ENCODE results near the gene CPB2. TPM values are rescaled to one million over a fixed set of nuclear protein-coding genes. Genes with fewer than 3 reads are reported as not detected.

Gene CPB2
- total and polyA plus RNA-seq, 5 donors from 2014 or later: 0.17 TPM; not detected in 4

DNA sequence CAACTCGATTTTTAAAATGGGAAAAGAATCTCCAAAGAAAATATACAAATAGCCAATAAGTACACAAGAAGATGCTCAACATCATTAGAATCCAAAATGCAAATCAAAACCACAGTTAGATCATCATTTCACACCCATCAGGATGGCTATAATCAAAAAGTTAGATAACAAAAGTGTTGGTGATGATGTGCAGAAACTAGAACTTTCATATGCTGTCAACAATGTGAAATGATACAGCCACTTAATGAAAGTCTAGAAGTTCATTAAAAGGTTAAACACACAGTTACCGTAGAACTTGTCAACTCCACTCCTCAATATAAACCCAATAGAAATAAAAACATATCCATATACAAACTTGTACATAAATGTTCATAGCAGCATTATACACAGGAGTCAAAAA, 64.1 kb downstream of the CPB2 start:
- H3K4me3 ChIP-seq (ENCODE audit: low read depth, low read length): no peak overlapping the region
- no peak for DNase-seq
- H3K4me3 Mint-ChIP-seq: no peak overlapping the region
- no peaks in the 10 kb centered on the region for H3K9me3 ChIP-seq (ENCODE audit: control insufficient read depth in 2 of 2, low read length in 2 of 2)
- H3K27ac ChIP-seq (ENCODE audit: insufficient read depth, low read length, poor library complexity, severe bottlenecking): no peak overlapping the region
- peaks cover 5 to 30% (median 16%) of the 10 kb centered on the region in 4 donors for H3K4me1 Mint-ChIP-seq
- no peaks in the 10 kb centered on the region for H3K27me3 ChIP-seq (ENCODE audit: control insufficient read depth, insufficient read depth, low read length)
- no peaks in the 10 kb centered on the region for H3K27me3 Mint-ChIP-seq
- H3K36me3 Mint-ChIP-seq: peaks cover 50% of the 10 kb centered on the region
- ATAC-seq (ENCODE audit: low read depth in 2 of 2): no peak
- H3K36me3 ChIP-seq (ENCODE audit: control insufficient read depth, insufficient read depth, low read length): peaks cover 55% of the 10 kb centered on the region
- H3K9me3 Mint-ChIP-seq: no peaks in the 10 kb centered on the region
- no peak overlapping the region for H3K27ac Mint-ChIP-seq
- H3K4me1 ChIP-seq (ENCODE audit: control insufficient read depth, insufficient read depth, low read length, poor library complexity, severe bottlenecking): peaks cover 2% of the 10 kb centered on the region

DNA sequence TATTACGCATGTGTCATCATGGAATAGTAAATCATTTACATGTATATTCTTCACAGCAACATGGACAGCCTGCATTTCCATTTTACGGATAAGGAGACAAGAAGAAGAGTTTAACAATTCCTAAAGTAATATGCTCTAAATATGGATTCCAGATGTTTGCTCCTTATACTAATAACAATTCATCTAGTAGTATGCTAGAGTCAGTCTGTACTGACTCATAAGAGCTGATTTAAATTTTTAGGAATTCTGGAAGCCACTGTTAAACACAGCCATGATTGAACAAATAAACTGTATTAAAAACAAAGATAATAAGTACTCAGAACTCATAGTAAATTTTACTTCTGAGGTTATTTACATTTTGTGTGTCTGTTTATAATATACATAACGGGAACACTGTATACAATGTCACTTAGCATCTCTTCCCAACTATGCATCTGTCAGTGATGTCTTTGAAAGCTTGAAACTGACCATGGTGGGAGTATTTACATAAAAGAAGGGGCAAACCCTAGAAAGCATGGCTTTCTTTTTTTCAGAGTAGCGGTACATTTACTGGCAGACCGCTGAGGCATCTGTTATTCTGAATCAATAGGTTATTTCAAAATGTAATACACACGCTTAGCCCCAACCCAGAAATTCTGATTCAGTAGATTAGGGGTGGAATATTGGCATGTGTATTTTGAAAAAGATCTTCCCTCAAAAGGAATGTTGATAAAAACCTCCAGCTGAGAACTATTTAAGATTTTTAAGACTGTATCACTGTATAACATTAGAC, 65.2 kb downstream of the CPB2 start:
- Histone ChIP-seq H3K9me3 (ENCODE audit: control insufficient read depth in 2 of 2, low read length in 2 of 2) (no peaks in the 10 kb centered on the region), H3K4me3 (ENCODE audit: low read depth, low read length) (no peak overlapping the region), H3K4me1 (ENCODE audit: control insufficient read depth, insufficient read depth, low read length, poor library complexity, severe bottlenecking) (no peaks in the 10 kb centered on the region), H3K27ac (ENCODE audit: insufficient read depth, low read length, poor library complexity, severe bottlenecking) (no peak overlapping the region), H3K27me3 (ENCODE audit: control insufficient read depth, insufficient read depth, low read length) (no peaks in the 10 kb centered on the region), H3K36me3 (ENCODE audit: control insufficient read depth, insufficient read depth, low read length) (peaks cover 63% of the 10 kb centered on the region)
- Mint-ChIP-seq H3K27ac (no peak overlapping the region), H3K4me1 (peaks cover 5 to 20% (median 11%) of the 10 kb centered on the region in 4 donors), H3K27me3 (no peaks in the 10 kb centered on the region), H3K4me3 (no peak overlapping the region), H3K9me3 (no peaks in the 10 kb centered on the region), H3K36me3 (peaks cover 56% of the 10 kb centered on the region)
- DNase-seq (no peak), ATAC-seq (ENCODE audit: low read depth in 2 of 2) (no peak)

DNA sequence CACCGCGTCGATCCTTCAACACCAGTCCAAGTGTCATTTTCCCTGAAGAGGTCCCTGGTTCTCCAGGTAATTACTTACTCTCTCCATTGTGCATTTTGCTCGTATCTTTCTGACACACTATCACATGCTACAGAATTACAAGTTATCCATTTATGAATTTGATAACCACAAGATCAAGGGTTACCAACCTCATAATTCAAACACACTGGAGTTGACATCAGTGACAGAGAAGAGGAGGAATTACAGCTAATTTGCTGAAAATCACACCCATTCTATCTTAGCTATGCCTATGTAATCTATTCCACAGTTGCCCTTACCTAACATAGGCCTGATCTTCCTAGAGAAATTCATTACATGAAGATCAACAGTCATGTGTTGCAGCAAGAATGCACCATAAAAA, 66.5 kb downstream of the CPB2 start:
- Mint-ChIP-seq H3K4me1 (peaks cover 10 to 22% (median 16%) of the 10 kb centered on the region in 4 donors), H3K36me3 (peaks cover 69% of the 10 kb centered on the region), H3K9me3 (no peaks in the 10 kb centered on the region), H3K27me3 (no peaks in the 10 kb centered on the region), H3K27ac (peak overlapping the region in 1 of 3 donors; percentile 40), H3K4me3 (no peak overlapping the region)
- no peak overlapping the region for H3K27ac ChIP-seq (ENCODE audit: insufficient read depth, low read length, poor library complexity, severe bottlenecking)
- no peak for ATAC-seq (ENCODE audit: low read depth in 2 of 2)
- no peaks in the 10 kb centered on the region for H3K4me1 ChIP-seq (ENCODE audit: control insufficient read depth, insufficient read depth, low read length, poor library complexity, severe bottlenecking)
- DNase-seq: no peak
- no peaks in the 10 kb centered on the region for H3K27me3 ChIP-seq (ENCODE audit: control insufficient read depth, insufficient read depth, low read length)
- no peak overlapping the region for H3K4me3 ChIP-seq (ENCODE audit: low read depth, low read length)
- H3K9me3 ChIP-seq (ENCODE audit: control insufficient read depth in 2 of 2, low read length in 2 of 2): no peaks in the 10 kb centered on the region
- H3K36me3 ChIP-seq (ENCODE audit: control insufficient read depth, insufficient read depth, low read length): peaks cover 70% of the 10 kb centered on the region

DNA sequence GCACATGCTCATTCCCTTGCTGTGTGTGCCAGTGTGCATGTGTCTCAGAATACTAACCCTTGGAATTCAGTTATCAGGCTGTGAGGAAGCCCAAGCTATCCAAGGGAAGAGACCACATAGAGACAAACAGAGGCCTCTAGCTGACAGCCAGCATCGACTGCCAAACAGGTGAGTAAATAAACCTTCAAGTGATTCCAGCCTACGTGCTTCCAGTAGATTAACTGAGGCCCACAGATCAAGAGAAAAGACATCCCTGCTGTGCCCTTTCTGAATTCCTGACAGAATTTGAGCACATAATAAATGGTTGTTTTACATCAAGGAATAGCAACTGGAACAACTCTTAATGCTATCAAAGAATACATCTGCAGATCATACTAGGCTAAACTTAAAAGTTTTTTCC, 69.8 kb downstream of the CPB2 start:
- Mint-ChIP-seq H3K4me3 (no peak overlapping the region), H3K4me1 (peaks cover 21 to 34% (median 29%) of the 10 kb centered on the region in 4 donors), H3K36me3 (peaks cover 72% of the 10 kb centered on the region), H3K9me3 (peaks cover 0 to 4% (median 0%) of the 10 kb centered on the region in 7 donors), H3K27me3 (no peaks in the 10 kb centered on the region), H3K27ac (peak overlapping the region in 1 of 3 donors; percentile 8)
- Histone ChIP-seq H3K9me3 (ENCODE audit: control insufficient read depth in 2 of 2, low read length in 2 of 2) (peaks cover 4 to 8% of the 10 kb centered on the region in 2 experiments), H3K4me3 (ENCODE audit: low read depth, low read length) (no peak overlapping the region), H3K27ac (ENCODE audit: insufficient read depth, low read length, poor library complexity, severe bottlenecking) (no peak overlapping the region), H3K36me3 (ENCODE audit: control insufficient read depth, insufficient read depth, low read length) (peaks cover 54% of the 10 kb centered on the region), H3K27me3 (ENCODE audit: control insufficient read depth, insufficient read depth, low read length) (no peaks in the 10 kb centered on the region), H3K4me1 (ENCODE audit: control insufficient read depth, insufficient read depth, low read length, poor library complexity, severe bottlenecking) (no peaks in the 10 kb centered on the region)
- DNase-seq (no peak), ATAC-seq (ENCODE audit: low read depth in 2 of 2) (no peak)

DNA sequence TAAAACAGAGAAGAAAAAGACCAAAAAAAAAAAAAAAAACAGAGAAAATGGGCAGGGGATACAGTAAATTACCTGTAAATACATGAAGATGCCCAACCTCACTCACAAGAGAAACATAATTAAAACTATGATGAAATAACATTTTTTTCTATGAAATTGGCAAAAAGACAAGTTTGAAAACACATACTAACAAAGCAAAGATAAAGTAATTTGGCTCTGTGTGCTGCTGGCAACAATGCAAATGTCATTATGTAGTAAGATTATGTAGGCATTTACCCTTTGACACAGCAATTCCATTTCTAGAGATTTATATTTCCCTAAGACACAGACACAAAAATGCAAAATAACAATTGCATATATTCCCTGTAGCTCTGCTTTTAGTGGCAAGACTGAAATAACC, 72.5 kb downstream of the CPB2 start:
- ATAC-seq (ENCODE audit: low read depth in 2 of 2): no peak
- Histone ChIP-seq H3K9me3 (ENCODE audit: control insufficient read depth in 2 of 2, low read length in 2 of 2) (peaks cover 4 to 10% of the 10 kb centered on the region in 2 experiments), H3K4me3 (ENCODE audit: low read depth, low read length) (no peak overlapping the region), H3K4me1 (ENCODE audit: control insufficient read depth, insufficient read depth, low read length, poor library complexity, severe bottlenecking) (no peaks in the 10 kb centered on the region), H3K36me3 (ENCODE audit: control insufficient read depth, insufficient read depth, low read length) (peaks cover 38% of the 10 kb centered on the region), H3K27ac (ENCODE audit: insufficient read depth, low read length, poor library complexity, severe bottlenecking) (no peak overlapping the region), H3K27me3 (ENCODE audit: control insufficient read depth, insufficient read depth, low read length) (no peaks in the 10 kb centered on the region)
- DNase-seq: no peak
- Mint-ChIP-seq H3K27ac (no peak overlapping the region), H3K27me3 (no peaks in the 10 kb centered on the region), H3K4me3 (no peak overlapping the region), H3K4me1 (peaks cover 31 to 47% (median 38%) of the 10 kb centered on the region in 4 donors), H3K36me3 (peaks cover 74% of the 10 kb centered on the region), H3K9me3 (peaks cover 0 to 5% (median 2%) of the 10 kb centered on the region in 7 donors)

DNA sequence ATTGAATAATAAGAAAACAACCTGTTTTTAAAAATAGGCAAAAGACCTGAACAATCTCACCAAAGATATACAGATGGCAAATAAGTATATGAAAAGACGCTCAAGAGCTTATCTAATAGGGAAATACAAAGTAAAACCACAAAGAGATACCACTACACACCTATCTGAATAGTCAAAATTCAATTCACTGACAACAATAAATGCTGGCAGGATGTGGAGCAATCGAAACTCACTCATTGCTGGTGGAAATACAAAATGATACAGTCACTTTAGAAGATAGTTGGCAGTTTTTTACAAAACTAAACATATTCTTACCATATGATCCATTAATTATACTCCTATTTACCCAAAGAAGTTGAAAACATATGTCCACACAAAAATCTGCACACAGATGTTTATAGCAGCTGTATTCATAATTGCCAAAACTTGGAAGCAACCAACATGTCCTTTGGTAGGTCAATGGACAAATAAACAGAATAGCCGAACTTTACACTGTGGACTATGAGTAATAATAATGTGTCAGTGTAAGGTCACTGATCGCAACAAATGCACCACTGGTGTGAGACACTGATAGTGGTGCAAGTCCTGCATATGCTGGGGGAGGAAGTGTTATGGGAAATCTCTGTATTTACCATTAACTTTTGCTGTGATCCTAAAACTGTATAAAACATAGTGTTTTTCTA, 73.1 kb downstream of the CPB2 start:
- Mint-ChIP-seq H3K36me3 (peaks cover 74% of the 10 kb centered on the region), H3K4me1 (peaks cover 31 to 47% (median 38%) of the 10 kb centered on the region in 4 donors), H3K27me3 (no peaks in the 10 kb centered on the region), H3K4me3 (peak overlapping the region in 1 of 4 donors; percentile 6), H3K9me3 (peaks cover 0 to 5% (median 2%) of the 10 kb centered on the region in 7 donors), H3K27ac (peak overlapping the region in 1 of 3 donors; percentile 29)
- DNase-seq (peak in 2 of 3 donors; percentile 16 to 52), ATAC-seq (ENCODE audit: low read depth in 2 of 2) (peak in 1 of 2 donors; percentile 39)
- no peak overlapping the region for H3K27ac ChIP-seq (ENCODE audit: insufficient read depth, low read length, poor library complexity, severe bottlenecking)
- H3K4me1 ChIP-seq (ENCODE audit: control insufficient read depth, insufficient read depth, low read length, poor library complexity, severe bottlenecking): no peaks in the 10 kb centered on the region
- peak overlapping the region; percentile 47 for H3K4me3 ChIP-seq (ENCODE audit: low read depth, low read length)
- H3K36me3 ChIP-seq (ENCODE audit: control insufficient read depth, insufficient read depth, low read length): peaks cover 41% of the 10 kb centered on the region
- H3K27me3 ChIP-seq (ENCODE audit: control insufficient read depth, insufficient read depth, low read length): no peaks in the 10 kb centered on the region
- H3K9me3 ChIP-seq (ENCODE audit: control insufficient read depth in 2 of 2, low read length in 2 of 2): peaks cover 4 to 10% of the 10 kb centered on the region in 2 experiments

DNA sequence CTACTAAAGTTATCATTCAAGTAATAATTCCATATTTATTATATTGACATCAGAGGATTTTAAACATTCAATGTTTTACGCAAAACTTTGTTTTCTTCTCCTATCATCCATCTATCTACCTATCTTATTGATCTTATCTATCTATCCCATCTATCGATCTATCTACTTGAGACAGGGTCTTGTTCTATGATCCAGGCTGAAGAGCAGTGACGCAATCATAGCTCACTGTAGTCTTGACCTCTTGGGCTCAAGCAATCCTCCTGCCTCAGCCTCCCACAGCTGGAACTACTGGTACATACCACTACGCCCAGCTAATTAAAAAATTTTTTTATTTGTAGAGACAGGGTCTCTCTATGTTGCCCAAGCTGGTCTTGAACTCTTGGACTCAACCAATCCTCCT, 79.7 kb downstream of the CPB2 start:
- no peak overlapping the region for H3K4me3 Mint-ChIP-seq
- no peak overlapping the region for H3K27ac Mint-ChIP-seq
- DNase-seq: no peak
- no peak for ATAC-seq (ENCODE audit: low read depth in 2 of 2)
- peaks cover 40% of the 10 kb centered on the region for H3K36me3 Mint-ChIP-seq
- no peak overlapping the region for H3K4me3 ChIP-seq (ENCODE audit: low read depth, low read length)
- peaks cover under 1 to 4% of the 10 kb centered on the region in 2 experiments for H3K9me3 ChIP-seq (ENCODE audit: control insufficient read depth in 2 of 2, low read length in 2 of 2)
- peaks cover 8 to 33% (median 24%) of the 10 kb centered on the region in 4 donors for H3K4me1 Mint-ChIP-seq
- H3K27ac ChIP-seq (ENCODE audit: insufficient read depth, low read length, poor library complexity, severe bottlenecking): no peak overlapping the region
- H3K9me3 Mint-ChIP-seq: peaks cover 0 to 4% (median 0%) of the 10 kb centered on the region in 7 donors
- no peaks in the 10 kb centered on the region for H3K27me3 Mint-ChIP-seq
- no peaks in the 10 kb centered on the region for H3K27me3 ChIP-seq (ENCODE audit: control insufficient read depth, insufficient read depth, low read length)
- peaks cover 29% of the 10 kb centered on the region for H3K36me3 ChIP-seq (ENCODE audit: control insufficient read depth, insufficient read depth, low read length)
- no peaks in the 10 kb centered on the region for H3K4me1 ChIP-seq (ENCODE audit: control insufficient read depth, insufficient read depth, low read length, poor library complexity, severe bottlenecking)

All from CD4-positive, CD25-positive, alpha-beta regulatory T cell (primary cell).